Stimulated activated CD4-positive, alpha-beta T cell treated with anti-CD3 and anti-CD28 coated beads, TNF-alpha, amount 100 ng/mL, for 4 hours (primary cell): ENCODE measurements around the gene EXOC3.

Source experiments
- DNase-seq, 3 experiments: peaks; one replicate each; pipeline ENCODE4 v3.0.0-alpha.2; 2020; ENCODE audit warnings: low read depth in 3 of 3

Gene EXOC3

GRCh38 chr5:457195-457961 lies 14.4 kb downstream of the EXOC3 start:
- no peak for DNase-seq

GRCh38 chr5:458547-459353 lies 15.8 kb downstream of the EXOC3 start:
- DNase-seq, result peak; percentile 29 to 53 (median 45)

- DNase-seq, result no peak
Measured at GRCh38 chr5:459562-460272, 16.7 kb downstream of the EXOC3 start.

- DNase-seq, result no peak
Measured at GRCh38 chr5:460273-460625, 17.3 kb downstream of the EXOC3 start.

GRCh38 chr5:462051-462481 lies 19.1 kb downstream of the EXOC3 start:
- no peak for DNase-seq

GRCh38 chr5:463301-463700 lies 20.3 kb downstream of the EXOC3 start:
- no peak for DNase-seq

GRCh38 chr5:463952-464351 lies 21.0 kb downstream of the EXOC3 start:
- DNase-seq, result peak; percentile 58 to 90 (median 88)

- DNase-seq, result no peak
Measured at GRCh38 chr5:464446-464842, 21.5 kb downstream of the EXOC3 start.

GRCh38 chr5:464843-465590 lies 22.0 kb downstream of the EXOC3 start:
- DNase-seq, result no peak

- no peak for DNase-seq
Measured at GRCh38 chr5:465591-466403, 22.8 kb downstream of the EXOC3 start.

- DNase-seq, result no peak
Measured at GRCh38 chr5:466661-467310, 23.8 kb downstream of the EXOC3 start.

- DNase-seq, result no peak
Measured at GRCh38 chr5:468401-468800, 25.4 kb downstream of the EXOC3 start.

- no peak for DNase-seq
Measured at GRCh38 chr5:469752-470483, 26.9 kb downstream of the EXOC3 start.

- DNase-seq, result no peak
Measured at GRCh38 chr5:470961-471749, 28.2 kb downstream of the EXOC3 start.

- no peak for DNase-seq
Measured at GRCh38 chr5:471750-472058, 28.7 kb downstream of the EXOC3 start.

- no peak for DNase-seq
Measured at GRCh38 chr5:472076-472655, 29.2 kb downstream of the EXOC3 start.

- peak; percentile 84 to 93 (median 85) for DNase-seq
Measured at GRCh38 chr5:472656-473550, 29.9 kb downstream of the EXOC3 start.
